Panc1 (cell line): ENCODE measurements around the gene C21orf91. TPM values are rescaled to one million over a fixed set of nuclear protein-coding genes. Genes with fewer than 3 reads are reported as not detected.

Experiments
- ATAC-seq: fragments of 200-7000 bp; cut with Tn5 transposase; 2 replicates; pipeline ENCODE4 v1.9.1; 2020; ENCODE audit warnings: mild to moderate bottlenecking, moderate library complexity
- BruUV-seq: library from RNA; stranded (reverse); fragments of 400-500 nt; replicated peaks from 2 replicates; lab custom pipeline; 2021; lab: Mats Ljungman, UMichigan
- CTCF ChIA-PET: fragments of 300-600 bp; sonication (Branson Sonifier 250); formaldehyde crosslinking; loops from one replicate; lab custom pipeline; 2022; ENCODE audit warnings: antibody characterized with exemption; lab: Charles Lee
- POLR2A ChIA-PET: fragments of 300-600 bp; sonication (Branson Sonifier 250); formaldehyde crosslinking; loops from one replicate; lab custom pipeline; 2022; ENCODE audit warnings: antibody characterized with exemption; lab: Charles Lee
- DNase-seq: peaks from one replicate; pipeline ENCODE4 v3.0.0-alpha.2; 2010; ENCODE audit warnings: low read depth, low spot score
- H3K27ac ChIP-seq: 2 replicates; pipeline ENCODE4 v1.5.1; 2011; ENCODE audit warnings: mild to moderate bottlenecking, low read length, inconsistent platforms
- H3K27me3 ChIP-seq: fragments of 200-500 bp; sonication (Bioruptor generic); 2 replicates; pipeline ENCODE4 v1.6.0; 2014; ENCODE audit warnings: low read length, inconsistent platforms; ENCODE audit not compliant: control insufficient read depth, insufficient read depth
- H3K36me3 ChIP-seq: fragments of 200-500 bp; sonication (Bioruptor generic); 2 replicates; pipeline ENCODE4 v1.5.1; 2014; ENCODE audit warnings: inconsistent platforms, mild to moderate bottlenecking, low read length, moderate library complexity; ENCODE audit not compliant: control insufficient read depth, insufficient read depth
- H3K4me1 ChIP-seq: 2 replicates; pipeline ENCODE4 v1.5.1; 2011; ENCODE audit warnings: inconsistent platforms, mild to moderate bottlenecking, low read length, moderate library complexity; ENCODE audit not compliant: control insufficient read depth, insufficient read depth
- H3K4me3 ChIP-seq, 2 experiments: 2 replicates each; pipeline ENCODE4 v1.5.1; 2011 to 2012; ENCODE audit warnings: low read depth in 2 of 2, low read length in 2 of 2, mild to moderate bottlenecking in 2 of 2, inconsistent platforms in 1 of 2, moderate library complexity in 1 of 2
- H3K9me3 ChIP-seq: fragments of 200-500 bp; sonication (Bioruptor generic); 2 replicates; pipeline ENCODE4 v1.5.1; 2014; ENCODE audit warnings: low read depth, mild to moderate bottlenecking, inconsistent platforms, low read length, moderate library complexity; ENCODE audit not compliant: control insufficient read depth, insufficient read depth
- POLR2AphosphoS5 ChIP-seq: IDR thresholded peaks from 2 replicates; pipeline ENCODE4 v1.6.1; 2012; ENCODE audit warnings: mild to moderate bottlenecking, low read depth, low read length, moderate library complexity
- SIN3A ChIP-seq: IDR thresholded peaks from 2 replicates; pipeline ENCODE4 v1.6.1; 2012; ENCODE audit warnings: low read depth, mild to moderate bottlenecking, low read length, moderate library complexity, borderline replicate concordance; ENCODE audit not compliant: insufficient read depth
- TCF7L2 ChIP-seq: IDR thresholded peaks from 2 replicates; pipeline ENCODE4 v1.6.1; 2011; ENCODE audit warnings: mild to moderate bottlenecking, low read depth, low read length, inconsistent platforms
- in situ Hi-C: cut with HindIII; loops from 2 replicates; pipeline ENCODE4 v1.10.0; 2016; ENCODE audit warnings: low sequenced_read_pairs, low pct_unique_long_range_greater_than_20kb
- intact Hi-C: fragments of 100-400 bp; cut with micrococcal nuclease; formaldehyde crosslinking; loops from one replicate; pipeline ENCODE4 v1.10.0; 2022; ENCODE audit not compliant: unreplicated experiment
- total RNA-seq: library from RNA; stranded (reverse); gene quantifications from one replicate; pipeline ENCODE4 v1.2.1, GENCODE V29; 2021; ENCODE audit not compliant: unreplicated experiment
- TF ChIP-seq, protein P1 (sequence below), 2 experiments: IDR thresholded peaks; 2 replicates each; pipeline ENCODE4 v1.6.1; 2011 to 2012; ENCODE audit warnings: low read depth in 2 of 2, control low read depth in 1 of 2, low read length in 1 of 2, mild to moderate bottlenecking in 1 of 2, moderate library complexity in 1 of 2; ENCODE audit not compliant: insufficient read depth in 1 of 2
- TF ChIP-seq, protein P2 (sequence below): fragments of 450-650 bp; IDR thresholded peaks from 2 replicates; pipeline ENCODE4 v1.5.1; 2017; ENCODE audit warnings: mild to moderate bottlenecking

The C21orf91 gene
- total RNA-seq, 1 experiment from 2014 or later, result 13.3 TPM

DNA sequence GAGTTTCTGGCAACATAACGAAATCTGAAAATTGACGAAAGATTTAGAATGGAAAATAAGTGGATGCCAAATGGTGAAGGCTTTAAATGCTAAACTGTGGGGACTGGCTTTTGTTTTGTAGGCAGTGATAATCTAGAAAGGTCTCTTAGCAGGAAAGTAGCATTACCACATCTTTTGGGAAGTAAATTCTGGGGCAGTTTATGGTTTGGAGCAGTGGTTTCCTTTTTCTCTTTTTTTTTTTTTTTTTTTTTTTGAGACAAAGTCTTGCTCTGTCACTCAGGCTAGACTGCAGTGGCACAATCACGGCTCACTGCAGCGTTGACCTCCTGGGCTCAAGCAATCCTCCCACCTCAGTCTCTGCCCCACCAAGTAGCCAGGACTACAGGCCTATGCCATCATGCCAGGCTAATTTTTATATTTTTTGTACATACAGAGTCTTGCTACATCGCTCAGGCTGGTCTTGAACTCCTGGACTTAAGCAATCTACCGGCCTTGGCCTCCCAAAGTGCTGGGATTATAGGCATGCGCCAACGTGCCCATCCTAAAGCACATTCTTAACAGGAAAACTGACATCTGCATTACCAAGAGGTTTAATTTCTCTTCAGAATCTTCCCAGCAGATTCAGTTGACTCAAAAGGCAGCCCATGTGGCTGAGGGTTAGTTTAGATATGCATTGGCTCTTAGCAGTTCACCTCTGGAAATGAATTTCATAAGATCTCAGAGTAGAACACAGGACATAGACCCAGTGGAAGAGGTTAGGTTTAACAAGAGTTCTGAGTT, 32.9 kb downstream of the C21orf91 start:
- H3K4me1 ChIP-seq, result no peaks in the 10 kb centered on the region
- CTCF ChIA-PET, result no interaction called here
- in situ Hi-C loops (no loop called here), intact Hi-C loops (no loop called here)
- POLR2A ChIA-PET, result no interaction called here
- H3K4me3 ChIP-seq, result no peak overlapping the region
- DNase-seq (no peak), ATAC-seq (no peak)
- TF ChIP-seq, protein P1, sequence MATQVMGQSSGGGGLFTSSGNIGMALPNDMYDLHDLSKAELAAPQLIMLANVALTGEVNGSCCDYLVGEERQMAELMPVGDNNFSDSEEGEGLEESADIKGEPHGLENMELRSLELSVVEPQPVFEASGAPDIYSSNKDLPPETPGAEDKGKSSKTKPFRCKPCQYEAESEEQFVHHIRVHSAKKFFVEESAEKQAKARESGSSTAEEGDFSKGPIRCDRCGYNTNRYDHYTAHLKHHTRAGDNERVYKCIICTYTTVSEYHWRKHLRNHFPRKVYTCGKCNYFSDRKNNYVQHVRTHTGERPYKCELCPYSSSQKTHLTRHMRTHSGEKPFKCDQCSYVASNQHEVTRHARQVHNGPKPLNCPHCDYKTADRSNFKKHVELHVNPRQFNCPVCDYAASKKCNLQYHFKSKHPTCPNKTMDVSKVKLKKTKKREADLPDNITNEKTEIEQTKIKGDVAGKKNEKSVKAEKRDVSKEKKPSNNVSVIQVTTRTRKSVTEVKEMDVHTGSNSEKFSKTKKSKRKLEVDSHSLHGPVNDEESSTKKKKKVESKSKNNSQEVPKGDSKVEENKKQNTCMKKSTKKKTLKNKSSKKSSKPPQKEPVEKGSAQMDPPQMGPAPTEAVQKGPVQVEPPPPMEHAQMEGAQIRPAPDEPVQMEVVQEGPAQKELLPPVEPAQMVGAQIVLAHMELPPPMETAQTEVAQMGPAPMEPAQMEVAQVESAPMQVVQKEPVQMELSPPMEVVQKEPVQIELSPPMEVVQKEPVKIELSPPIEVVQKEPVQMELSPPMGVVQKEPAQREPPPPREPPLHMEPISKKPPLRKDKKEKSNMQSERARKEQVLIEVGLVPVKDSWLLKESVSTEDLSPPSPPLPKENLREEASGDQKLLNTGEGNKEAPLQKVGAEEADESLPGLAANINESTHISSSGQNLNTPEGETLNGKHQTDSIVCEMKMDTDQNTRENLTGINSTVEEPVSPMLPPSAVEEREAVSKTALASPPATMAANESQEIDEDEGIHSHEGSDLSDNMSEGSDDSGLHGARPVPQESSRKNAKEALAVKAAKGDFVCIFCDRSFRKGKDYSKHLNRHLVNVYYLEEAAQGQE (IDR thresholded peaks at IDR 0.05; ENCODE audit: insufficient read depth in 1 of 2, low read depth in 2 of 2, low read length in 1 of 2), result no peak
- TF ChIP-seq SIN3A (no peak), TCF7L2 (no peak), POLR2AphosphoS5 (no peak)
- TF ChIP-seq, protein P2, sequence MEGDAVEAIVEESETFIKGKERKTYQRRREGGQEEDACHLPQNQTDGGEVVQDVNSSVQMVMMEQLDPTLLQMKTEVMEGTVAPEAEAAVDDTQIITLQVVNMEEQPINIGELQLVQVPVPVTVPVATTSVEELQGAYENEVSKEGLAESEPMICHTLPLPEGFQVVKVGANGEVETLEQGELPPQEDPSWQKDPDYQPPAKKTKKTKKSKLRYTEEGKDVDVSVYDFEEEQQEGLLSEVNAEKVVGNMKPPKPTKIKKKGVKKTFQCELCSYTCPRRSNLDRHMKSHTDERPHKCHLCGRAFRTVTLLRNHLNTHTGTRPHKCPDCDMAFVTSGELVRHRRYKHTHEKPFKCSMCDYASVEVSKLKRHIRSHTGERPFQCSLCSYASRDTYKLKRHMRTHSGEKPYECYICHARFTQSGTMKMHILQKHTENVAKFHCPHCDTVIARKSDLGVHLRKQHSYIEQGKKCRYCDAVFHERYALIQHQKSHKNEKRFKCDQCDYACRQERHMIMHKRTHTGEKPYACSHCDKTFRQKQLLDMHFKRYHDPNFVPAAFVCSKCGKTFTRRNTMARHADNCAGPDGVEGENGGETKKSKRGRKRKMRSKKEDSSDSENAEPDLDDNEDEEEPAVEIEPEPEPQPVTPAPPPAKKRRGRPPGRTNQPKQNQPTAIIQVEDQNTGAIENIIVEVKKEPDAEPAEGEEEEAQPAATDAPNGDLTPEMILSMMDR, result no peak
- H3K27ac ChIP-seq, result no peak overlapping the region
- no peaks in the 10 kb centered on the region for H3K9me3 ChIP-seq
- no peaks in the 10 kb centered on the region for H3K36me3 ChIP-seq
- no TSS peak for BruUV-seq
- no peaks in the 10 kb centered on the region for H3K27me3 ChIP-seq

DNA sequence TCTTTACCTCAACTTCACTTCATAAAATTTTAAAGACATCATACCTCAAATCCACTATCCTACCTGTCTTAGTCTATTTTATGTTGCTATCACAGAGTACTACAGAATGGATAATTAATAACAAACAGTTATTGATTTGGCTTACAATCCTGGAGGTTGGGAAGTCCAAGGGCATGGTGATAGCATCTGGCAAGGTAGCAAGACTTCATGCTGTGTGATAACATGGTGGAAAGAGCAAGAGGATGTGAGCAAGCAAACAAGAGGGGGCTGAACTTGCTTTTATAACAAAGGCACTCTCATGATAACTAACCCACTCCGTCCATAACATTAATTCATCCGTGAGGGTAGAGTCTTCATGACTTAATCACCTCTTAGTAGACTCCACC, 33.8 kb downstream of the C21orf91 start:
- ChIA-PET CTCF (no interaction called here), POLR2A (no interaction called here)
- DNase-seq (no peak), ATAC-seq (no peak)
- in situ Hi-C loops (no loop called here), intact Hi-C loops (no loop called here)
- Histone ChIP-seq H3K36me3 (no peaks in the 10 kb centered on the region), H3K4me1 (no peaks in the 10 kb centered on the region), H3K9me3 (no peaks in the 10 kb centered on the region), H3K27me3 (no peaks in the 10 kb centered on the region), H3K27ac (no peak overlapping the region), H3K4me3 (no peak overlapping the region)
- BruUV-seq, result no TSS peak
- TF ChIP-seq SIN3A (no peak), POLR2AphosphoS5 (no peak), TCF7L2 (no peak)
- TF ChIP-seq, protein P1 (IDR thresholded peaks at IDR 0.05; ENCODE audit: insufficient read depth in 1 of 2, low read depth in 2 of 2, low read length in 1 of 2), result no peak
- TF ChIP-seq, protein P2, result no peak
